OCI-LY3 (cell line): ENCODE data around the gene RPUSD4.

Experiments used
- H2AFZ ChIP-seq: fragments of 200-600, 300-600 bp; shearing (Covaris generic); 2 replicates; pipeline ENCODE4 v1.6.0; 2014; ENCODE audit warnings: antibody characterized with exemption, low read depth, low read length
- H3K27ac ChIP-seq: fragments of 200-600, 300-600 bp; sonication (generic); 2 replicates; pipeline ENCODE4 v1.5.1; 2014; ENCODE audit warnings: mild to moderate bottlenecking, low read length, moderate library complexity, mixed read lengths
- H3K27me3 ChIP-seq: fragments of 200-600, 300-600 bp; sonication (generic); 2 replicates; pipeline ENCODE4 v1.6.1; 2014; ENCODE audit warnings: low read depth, low read length, mixed read lengths
- H3K36me3 ChIP-seq: fragments of 200-600, 300-600 bp; sonication (generic); replicated peaks from 2 replicates; pipeline ENCODE3; 2014; ENCODE audit warnings: low read depth, low read length, mixed read lengths
- H3K4me1 ChIP-seq: fragments of 300-600, 200-600 bp; sonication (generic); 2 replicates; pipeline ENCODE4 v1.6.1; 2014; ENCODE audit warnings: low read length, mixed read lengths
- H3K4me2 ChIP-seq: fragments of 200-600, 300-600 bp; sonication (generic); 2 replicates; pipeline ENCODE4 v1.6.1; 2014; ENCODE audit warnings: low read length, mixed read lengths
- H3K4me3 ChIP-seq: fragments of 300-600, 200-600 bp; sonication (generic); 2 replicates; pipeline ENCODE4 v1.5.1; 2014; ENCODE audit warnings: antibody characterized with exemption, mild to moderate bottlenecking, low read length, moderate library complexity
- H3K79me2 ChIP-seq: fragments of 300-600, 200-600 bp; shearing (Covaris generic); 2 replicates; pipeline ENCODE4 v1.6.1; 2014; ENCODE audit warnings: mild to moderate bottlenecking, low read length, mixed read lengths
- H3K9ac ChIP-seq: fragments of 300-600, 200-600 bp; shearing (Covaris generic); 2 replicates; pipeline ENCODE4 v1.6.0; 2014; ENCODE audit warnings: mild to moderate bottlenecking, low read length, moderate library complexity
- H3K9me3 ChIP-seq: fragments of 200-600, 300-600 bp; shearing (Covaris generic); 2 replicates; pipeline ENCODE4 v1.6.1; 2014; ENCODE audit warnings: low read length, mixed read lengths; ENCODE audit not compliant: insufficient read depth
- H4K20me1 ChIP-seq: fragments of 200-600, 300-600 bp; sonication (generic); 2 replicates; pipeline ENCODE4 v1.6.1; 2016; ENCODE audit warnings: low read length, mixed read lengths; ENCODE audit not compliant: insufficient read depth
- EZH2phosphoT487 ChIP-seq: fragments of 200-600 bp; shearing (Covaris generic); IDR thresholded peaks from 2 replicates; pipeline ENCODE4 v1.6.1; 2018; ENCODE audit warnings: antibody characterized with exemption, mixed run types, low read depth
- TF ChIP-seq, protein P1 (sequence below): fragments of 200-600, 300-600 bp; sonication (generic); IDR thresholded peaks from 2 replicates; pipeline ENCODE4 v1.5.1; 2014; ENCODE audit warnings: antibody characterized with exemption, low read length, low read depth

Gene RPUSD4

GRCh38 chr11:126156814-126157213 lies 54.6 kb downstream of the RPUSD4 start:
- Histone ChIP-seq H3K4me1 (no peaks in the 10 kb centered on the region), H3K9me3 (0 out of 2 replicates have a peak, but pooled peaks cover 4% of the 10 kb centered on the region), H3K79me2 (no peaks in the 10 kb centered on the region), H3K36me3 (no peaks in the 10 kb centered on the region), H4K20me1 (no peaks in the 10 kb centered on the region), H3K27ac (no peak overlapping the region), H3K9ac (no peak overlapping the region), H2AFZ (no peak overlapping the region), H3K4me3 (no peak overlapping the region), H3K27me3 (peaks cover 3% of the 10 kb centered on the region; the same call in 1 of the 2 replicates), H3K4me2 (no peak overlapping the region)
- TF ChIP-seq EZH2phosphoT487 = no peak
- TF ChIP-seq, protein P1, sequence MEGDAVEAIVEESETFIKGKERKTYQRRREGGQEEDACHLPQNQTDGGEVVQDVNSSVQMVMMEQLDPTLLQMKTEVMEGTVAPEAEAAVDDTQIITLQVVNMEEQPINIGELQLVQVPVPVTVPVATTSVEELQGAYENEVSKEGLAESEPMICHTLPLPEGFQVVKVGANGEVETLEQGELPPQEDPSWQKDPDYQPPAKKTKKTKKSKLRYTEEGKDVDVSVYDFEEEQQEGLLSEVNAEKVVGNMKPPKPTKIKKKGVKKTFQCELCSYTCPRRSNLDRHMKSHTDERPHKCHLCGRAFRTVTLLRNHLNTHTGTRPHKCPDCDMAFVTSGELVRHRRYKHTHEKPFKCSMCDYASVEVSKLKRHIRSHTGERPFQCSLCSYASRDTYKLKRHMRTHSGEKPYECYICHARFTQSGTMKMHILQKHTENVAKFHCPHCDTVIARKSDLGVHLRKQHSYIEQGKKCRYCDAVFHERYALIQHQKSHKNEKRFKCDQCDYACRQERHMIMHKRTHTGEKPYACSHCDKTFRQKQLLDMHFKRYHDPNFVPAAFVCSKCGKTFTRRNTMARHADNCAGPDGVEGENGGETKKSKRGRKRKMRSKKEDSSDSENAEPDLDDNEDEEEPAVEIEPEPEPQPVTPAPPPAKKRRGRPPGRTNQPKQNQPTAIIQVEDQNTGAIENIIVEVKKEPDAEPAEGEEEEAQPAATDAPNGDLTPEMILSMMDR = no peak

- H3K9ac ChIP-seq = no peak overlapping the region
- peaks cover 7% of the 10 kb centered on the region; the same call in 1 of the 2 replicates for H3K27me3 ChIP-seq
- H3K4me2 ChIP-seq = no peak overlapping the region
- H3K9me3 ChIP-seq = 0 out of 2 replicates have a peak, but pooled peaks cover 5% of the 10 kb centered on the region
- H3K36me3 ChIP-seq = no peaks in the 10 kb centered on the region
- H4K20me1 ChIP-seq = no peaks in the 10 kb centered on the region
- no peak for TF ChIP-seq EZH2phosphoT487
- TF ChIP-seq, protein P1 = no peak
- H3K79me2 ChIP-seq = no peaks in the 10 kb centered on the region
- H3K4me1 ChIP-seq = no peaks in the 10 kb centered on the region
- H3K27ac ChIP-seq = no peak overlapping the region
- no peak overlapping the region for H3K4me3 ChIP-seq
- H2AFZ ChIP-seq = no peak overlapping the region
Measured at GRCh38 chr11:126155402-126156187, 55.9 kb downstream of the RPUSD4 start.

DNA sequence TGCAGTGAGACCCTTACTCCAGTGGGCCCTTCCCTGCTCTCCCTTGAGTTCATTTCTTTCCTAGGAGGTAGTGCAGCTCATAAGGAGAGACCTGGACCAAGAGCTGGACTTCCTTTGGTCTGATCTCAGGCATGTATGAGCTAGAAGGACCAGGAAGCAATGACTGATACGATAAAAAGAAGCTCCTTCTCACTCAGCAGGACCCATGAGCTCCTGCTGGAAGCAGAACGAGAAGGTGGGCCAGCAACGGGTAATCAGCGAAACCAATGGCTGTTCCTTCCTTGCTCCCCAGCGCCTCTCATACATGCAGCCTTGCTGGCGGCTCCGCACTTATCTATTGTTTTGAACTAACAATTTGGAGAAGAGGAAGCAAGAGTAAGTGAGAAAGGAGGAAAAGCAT lies 56.8 kb downstream of the RPUSD4 start:
- Histone ChIP-seq H3K36me3 (no peaks in the 10 kb centered on the region), H3K27ac (no peak overlapping the region), H3K4me1 (no peaks in the 10 kb centered on the region), H3K4me3 (no peak overlapping the region), H3K4me2 (no peak overlapping the region), H3K27me3 (peaks cover 11% of the 10 kb centered on the region; the same call in 1 of the 2 replicates), H3K79me2 (no peaks in the 10 kb centered on the region), H4K20me1 (no peaks in the 10 kb centered on the region), H3K9me3 (0 out of 2 replicates have a peak, but pooled peaks cover 5% of the 10 kb centered on the region), H2AFZ (no peak overlapping the region), H3K9ac (no peak overlapping the region)
- TF ChIP-seq, protein P1 = no peak
- no peak for TF ChIP-seq EZH2phosphoT487

DNA sequence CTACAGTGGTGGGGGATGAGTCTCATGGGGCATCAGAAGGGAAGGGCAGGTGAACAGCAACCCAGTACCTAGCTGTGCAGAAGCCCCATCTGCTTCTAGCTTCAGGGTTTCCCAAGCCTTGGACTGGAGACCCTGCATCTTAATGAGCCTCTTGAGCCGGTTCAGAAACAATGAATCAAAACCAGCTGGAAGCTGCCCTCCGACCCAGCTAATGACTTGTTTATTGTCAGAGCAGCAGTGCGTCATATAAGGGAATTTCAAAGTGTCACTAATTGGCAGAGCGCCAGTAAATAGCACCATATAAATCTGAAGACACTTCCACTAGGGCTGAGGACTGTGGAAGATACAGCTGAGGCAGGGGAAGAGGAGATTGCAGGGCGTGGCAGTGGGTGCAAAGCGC lies 57.5 kb downstream of the RPUSD4 start:
- no peaks in the 10 kb centered on the region for H4K20me1 ChIP-seq
- no peak for TF ChIP-seq EZH2phosphoT487
- TF ChIP-seq, protein P1 = no peak
- no peak overlapping the region for H3K9ac ChIP-seq
- 0 out of 2 replicates have a peak, but pooled peaks cover 5% of the 10 kb centered on the region for H3K9me3 ChIP-seq
- H3K4me2 ChIP-seq = no peak overlapping the region
- no peaks in the 10 kb centered on the region for H3K36me3 ChIP-seq
- H3K4me3 ChIP-seq = no peak overlapping the region
- no peak overlapping the region for H3K27ac ChIP-seq
- peaks cover 14% of the 10 kb centered on the region; the same call in 1 of the 2 replicates for H3K27me3 ChIP-seq
- H3K79me2 ChIP-seq = no peaks in the 10 kb centered on the region
- H2AFZ ChIP-seq = no peak overlapping the region
- H3K4me1 ChIP-seq = no peaks in the 10 kb centered on the region
